A673 (cell line): Measurements from ENCODE around the gene NRXN3. TPM values are rescaled to one million over a fixed set of nuclear protein-coding genes. Genes with fewer than 3 reads are reported as not detected.

Experiments used
- BruUV-seq: library from RNA; stranded (reverse); fragments of 400-500 nt; replicated peaks from 2 replicates; lab custom pipeline; 2021; lab: Mats Ljungman, UMichigan
- CTCF ChIA-PET: fragments of 300-600 bp; sonication (Branson Sonifier 250); formaldehyde crosslinking; loops from one replicate; lab custom pipeline; 2022; ENCODE audit warnings: antibody characterized with exemption; lab: Charles Lee
- POLR2A ChIA-PET: fragments of 300-600 bp; sonication (Branson Sonifier 250); formaldehyde crosslinking; loops from one replicate; lab custom pipeline; 2022; ENCODE audit warnings: antibody characterized with exemption; ENCODE audit not compliant: low non-redundant PET; lab: Charles Lee
- DNase-seq: peaks from one replicate; pipeline ENCODE4 v3.0.0-alpha.2; 2015; ENCODE audit warnings: low spot score
- H3K27ac ChIP-seq: fragments of 200-600 bp; sonication (generic); 2 replicates; pipeline ENCODE4 v1.5.1; 2016; ENCODE audit warnings: mixed run types, low read depth, mild to moderate bottlenecking, mixed read lengths, antibody characterized with exemption, low read length; ENCODE audit not compliant: poor library complexity, severe bottlenecking
- H3K27me3 ChIP-seq: fragments of 200-600 bp; sonication (generic); replicated peaks from 2 replicates; pipeline ENCODE4 v1.6.1; 2017; ENCODE audit warnings: mixed run types, low read depth, mild to moderate bottlenecking, mixed read lengths, antibody characterized with exemption, low read length; ENCODE audit not compliant: insufficient read depth, poor library complexity
- H3K36me3 ChIP-seq: fragments of 200-600 bp; sonication (generic); 2 replicates; pipeline ENCODE4 v1.6.1; 2016; ENCODE audit warnings: mixed run types, mild to moderate bottlenecking, mixed read lengths, antibody characterized with exemption, low read length; ENCODE audit not compliant: insufficient read depth, poor library complexity, severe bottlenecking
- H3K4me1 ChIP-seq: fragments of 200-600 bp; sonication (generic); 2 replicates; pipeline ENCODE4 v1.6.1; 2017; ENCODE audit warnings: mixed run types, mild to moderate bottlenecking, mixed read lengths, antibody characterized with exemption, low read length; ENCODE audit not compliant: insufficient read depth, poor library complexity, severe bottlenecking
- H3K4me3 ChIP-seq: fragments of 200-600 bp; sonication (generic); 2 replicates; pipeline ENCODE4 v1.5.1; 2016; ENCODE audit warnings: low read depth, mixed run types, mild to moderate bottlenecking, mixed read lengths, low read length; ENCODE audit not compliant: poor library complexity, severe bottlenecking
- H3K9me3 ChIP-seq: fragments of 200-600 bp; sonication (generic); 2 replicates; pipeline ENCODE4 v1.6.1; 2016; ENCODE audit warnings: mixed run types, low read depth, mild to moderate bottlenecking, mixed read lengths, antibody characterized with exemption, low read length; ENCODE audit not compliant: poor library complexity, severe bottlenecking
- EZH2 ChIP-seq: fragments of 200-600 bp; sonication (generic); IDR thresholded peaks from 2 replicates; pipeline ENCODE4 v1.6.1; 2017; ENCODE audit warnings: borderline replicate concordance, low read depth, mild to moderate bottlenecking, mixed read lengths, antibody characterized with exemption, low read length; ENCODE audit not compliant: poor library complexity, severe bottlenecking
- intact Hi-C: fragments of 100-400 bp; cut with micrococcal nuclease; formaldehyde crosslinking; loops from one replicate; pipeline ENCODE4 v1.10.0; 2022; ENCODE audit not compliant: unreplicated experiment
- total RNA-seq: library from RNA; stranded (reverse); gene quantifications from 2 replicates; pipeline ENCODE4 v1.2.3, GENCODE V29; 2021
- TF ChIP-seq, protein P1 (sequence below): fragments of 300-800, 200-600 bp; sonication (generic); conservative IDR thresholded peaks from 2 replicates; pipeline ENCODE4 v1.5.1; 2017; ENCODE audit warnings: low read depth, mild to moderate bottlenecking, antibody characterized with exemption, low read length, moderate library complexity, mixed read lengths

NRXN3 gene
- total RNA-seq, 1 experiment from 2014 or later, result 0.21 TPM

DNA sequence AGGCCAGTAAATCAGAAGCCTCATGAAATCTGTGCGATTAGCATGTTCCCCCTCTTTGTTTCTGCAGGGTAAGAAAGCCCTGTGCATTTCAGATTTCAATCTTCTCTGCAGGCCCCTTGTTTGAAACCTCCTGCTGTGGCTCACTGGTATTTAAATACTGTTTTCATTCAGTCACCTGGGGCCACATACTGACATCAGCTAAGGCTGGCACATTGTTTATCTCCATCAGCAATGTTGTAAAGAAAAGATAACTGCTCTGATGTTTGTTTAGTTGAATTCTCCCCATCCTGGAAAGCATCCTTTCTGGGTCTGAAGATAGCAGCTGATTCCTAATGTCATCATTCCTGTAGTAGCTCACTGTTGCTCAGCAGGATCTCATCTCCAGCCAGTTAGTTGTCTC, 554.9 kb downstream of the NRXN3 start:
- no peak for TF ChIP-seq EZH2
- TF ChIP-seq, protein P1, sequence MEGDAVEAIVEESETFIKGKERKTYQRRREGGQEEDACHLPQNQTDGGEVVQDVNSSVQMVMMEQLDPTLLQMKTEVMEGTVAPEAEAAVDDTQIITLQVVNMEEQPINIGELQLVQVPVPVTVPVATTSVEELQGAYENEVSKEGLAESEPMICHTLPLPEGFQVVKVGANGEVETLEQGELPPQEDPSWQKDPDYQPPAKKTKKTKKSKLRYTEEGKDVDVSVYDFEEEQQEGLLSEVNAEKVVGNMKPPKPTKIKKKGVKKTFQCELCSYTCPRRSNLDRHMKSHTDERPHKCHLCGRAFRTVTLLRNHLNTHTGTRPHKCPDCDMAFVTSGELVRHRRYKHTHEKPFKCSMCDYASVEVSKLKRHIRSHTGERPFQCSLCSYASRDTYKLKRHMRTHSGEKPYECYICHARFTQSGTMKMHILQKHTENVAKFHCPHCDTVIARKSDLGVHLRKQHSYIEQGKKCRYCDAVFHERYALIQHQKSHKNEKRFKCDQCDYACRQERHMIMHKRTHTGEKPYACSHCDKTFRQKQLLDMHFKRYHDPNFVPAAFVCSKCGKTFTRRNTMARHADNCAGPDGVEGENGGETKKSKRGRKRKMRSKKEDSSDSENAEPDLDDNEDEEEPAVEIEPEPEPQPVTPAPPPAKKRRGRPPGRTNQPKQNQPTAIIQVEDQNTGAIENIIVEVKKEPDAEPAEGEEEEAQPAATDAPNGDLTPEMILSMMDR, result no peak
- Histone ChIP-seq H3K27me3 (peaks cover 8% of the 10 kb centered on the region), H3K4me3 (no peak overlapping the region), H3K27ac (no peak overlapping the region), H3K4me1 (no peaks in the 10 kb centered on the region), H3K36me3 (no peaks in the 10 kb centered on the region), H3K9me3 (no peaks in the 10 kb centered on the region)
- intact Hi-C loops, result no loop called here
- no TSS peak for BruUV-seq
- no peak for DNase-seq
- POLR2A ChIA-PET, result no interaction called here
- CTCF ChIA-PET, result no interaction called here

DNA sequence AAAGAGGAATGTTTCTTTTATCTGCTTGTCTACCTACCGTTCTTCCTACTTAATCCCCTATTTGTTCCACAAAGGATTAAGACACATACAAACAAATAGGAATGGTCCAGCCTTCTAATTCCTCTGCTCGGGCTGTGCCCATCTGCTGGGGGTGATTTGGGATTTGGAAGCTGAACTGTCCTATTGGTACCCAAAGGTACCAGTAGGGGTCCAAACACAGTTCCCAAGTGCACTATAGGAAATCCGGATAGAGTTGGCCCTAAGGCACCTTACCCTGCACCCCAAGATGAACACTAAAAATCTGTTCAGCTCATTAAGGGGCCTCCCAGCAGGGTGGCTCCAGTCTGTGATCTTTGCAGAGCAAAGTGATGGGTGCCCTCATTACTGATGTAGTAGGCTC, 566.9 kb downstream of the NRXN3 start:
- CTCF ChIA-PET, result no interaction called here

DNA sequence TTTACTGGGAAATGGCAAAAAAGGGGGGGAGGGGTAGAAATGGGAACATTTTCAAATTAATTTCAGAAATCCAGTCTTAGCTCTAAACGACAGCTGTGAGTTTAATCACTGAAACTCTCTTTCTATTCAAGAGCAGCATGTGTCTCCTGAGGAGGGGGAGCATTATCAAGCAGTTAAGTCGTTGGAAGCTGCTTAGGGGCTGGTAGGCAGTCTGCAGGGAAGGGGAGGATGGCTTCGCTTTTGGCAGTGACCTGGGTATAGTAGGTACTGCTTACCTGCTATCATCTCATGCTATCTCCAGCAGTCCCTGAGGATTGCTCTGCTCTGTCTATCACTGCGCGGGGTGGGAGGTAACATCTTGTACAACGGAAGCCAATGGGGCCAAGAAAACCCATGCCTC, 567.4 kb downstream of the NRXN3 start:
- H3K27ac ChIP-seq, result no peak overlapping the region
- no TSS peak for BruUV-seq
- no peak for TF ChIP-seq EZH2
- TF ChIP-seq, protein P1, result no peak
- intact Hi-C loops, result no loop called here
- H3K36me3 ChIP-seq, result no peaks in the 10 kb centered on the region
- CTCF ChIA-PET, result no interaction called here
- no peaks in the 10 kb centered on the region for H3K9me3 ChIP-seq
- H3K27me3 ChIP-seq, result no peaks in the 10 kb centered on the region
- no peaks in the 10 kb centered on the region for H3K4me1 ChIP-seq
- POLR2A ChIA-PET, result no interaction called here
- no peak overlapping the region for H3K4me3 ChIP-seq
- DNase-seq, result no peak

More for the DNA sequence above, 566.9 kb downstream of the NRXN3 start:
- Histone ChIP-seq H3K27ac (no peak overlapping the region), H3K36me3 (no peaks in the 10 kb centered on the region), H3K9me3 (no peaks in the 10 kb centered on the region), H3K27me3 (no peaks in the 10 kb centered on the region), H3K4me1 (no peaks in the 10 kb centered on the region), H3K4me3 (no peak overlapping the region)
- POLR2A ChIA-PET, result interaction anchor here (0.6 kb wide), 1 partner anchor 107 kb away, joined by 4 read pairs; no protein-coding TSS in a partner anchor
- no TSS peak for BruUV-seq
- no peak for TF ChIP-seq EZH2
- TF ChIP-seq, protein P1, result no peak
- intact Hi-C loops, result no loop called here
- no peak for DNase-seq
